Neural progenitor cell (in vitro differentiated cells): ENCODE measurements around the gene SHC3.

Source experiments
- EZH2 ChIP-seq: fragments of 200-600 bp; sonication (generic); IDR thresholded peaks from 2 replicates; pipeline ENCODE4 v1.6.1; 2017; ENCODE audit warnings: antibody characterized with exemption, mild to moderate bottlenecking, moderate library complexity
- EZH2phosphoT487 ChIP-seq: fragments of 200-600 bp; sonication (generic); IDR thresholded peaks from 2 replicates; pipeline ENCODE4 v1.6.1; 2017; ENCODE audit warnings: antibody characterized with exemption
- TF ChIP-seq, protein P1 (sequence below): fragments of 200-600 bp; sonication (generic); IDR thresholded peaks from 2 replicates; pipeline ENCODE4 v1.5.1; 2017; ENCODE audit warnings: antibody characterized with exemption, mild to moderate bottlenecking

DNA sequence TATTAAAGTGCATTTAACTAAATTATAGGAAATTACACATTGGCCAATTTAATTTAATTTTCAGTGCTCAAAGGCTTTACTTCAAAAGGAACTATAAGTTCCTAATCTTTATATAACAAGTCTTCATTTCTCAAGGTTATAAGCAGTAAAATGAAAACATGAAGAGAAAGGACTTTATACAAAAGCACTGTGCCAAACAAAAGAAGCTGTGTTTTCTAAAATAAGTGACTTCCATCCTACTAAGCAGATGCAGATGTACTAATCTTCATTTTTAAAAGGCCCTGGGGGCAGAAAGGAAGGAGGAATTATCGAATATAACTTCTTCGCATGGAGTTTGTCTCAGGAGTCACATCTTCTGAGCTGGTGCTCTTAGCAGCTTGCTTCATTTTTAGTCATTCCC lies 81.4 kb downstream of the SHC3 start:
- TF ChIP-seq, protein P1, sequence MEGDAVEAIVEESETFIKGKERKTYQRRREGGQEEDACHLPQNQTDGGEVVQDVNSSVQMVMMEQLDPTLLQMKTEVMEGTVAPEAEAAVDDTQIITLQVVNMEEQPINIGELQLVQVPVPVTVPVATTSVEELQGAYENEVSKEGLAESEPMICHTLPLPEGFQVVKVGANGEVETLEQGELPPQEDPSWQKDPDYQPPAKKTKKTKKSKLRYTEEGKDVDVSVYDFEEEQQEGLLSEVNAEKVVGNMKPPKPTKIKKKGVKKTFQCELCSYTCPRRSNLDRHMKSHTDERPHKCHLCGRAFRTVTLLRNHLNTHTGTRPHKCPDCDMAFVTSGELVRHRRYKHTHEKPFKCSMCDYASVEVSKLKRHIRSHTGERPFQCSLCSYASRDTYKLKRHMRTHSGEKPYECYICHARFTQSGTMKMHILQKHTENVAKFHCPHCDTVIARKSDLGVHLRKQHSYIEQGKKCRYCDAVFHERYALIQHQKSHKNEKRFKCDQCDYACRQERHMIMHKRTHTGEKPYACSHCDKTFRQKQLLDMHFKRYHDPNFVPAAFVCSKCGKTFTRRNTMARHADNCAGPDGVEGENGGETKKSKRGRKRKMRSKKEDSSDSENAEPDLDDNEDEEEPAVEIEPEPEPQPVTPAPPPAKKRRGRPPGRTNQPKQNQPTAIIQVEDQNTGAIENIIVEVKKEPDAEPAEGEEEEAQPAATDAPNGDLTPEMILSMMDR = no peak
- TF ChIP-seq EZH2 (no peak), EZH2phosphoT487 (no peak)
